ENCODE measurements around the gene TBCK. TPM values are rescaled to one million over a fixed set of nuclear protein-coding genes. Genes with fewer than 3 reads are reported as not detected.

Gene TBCK
- total RNA-seq, 1 donor from 2014 or later: 77.8 TPM

DNA sequence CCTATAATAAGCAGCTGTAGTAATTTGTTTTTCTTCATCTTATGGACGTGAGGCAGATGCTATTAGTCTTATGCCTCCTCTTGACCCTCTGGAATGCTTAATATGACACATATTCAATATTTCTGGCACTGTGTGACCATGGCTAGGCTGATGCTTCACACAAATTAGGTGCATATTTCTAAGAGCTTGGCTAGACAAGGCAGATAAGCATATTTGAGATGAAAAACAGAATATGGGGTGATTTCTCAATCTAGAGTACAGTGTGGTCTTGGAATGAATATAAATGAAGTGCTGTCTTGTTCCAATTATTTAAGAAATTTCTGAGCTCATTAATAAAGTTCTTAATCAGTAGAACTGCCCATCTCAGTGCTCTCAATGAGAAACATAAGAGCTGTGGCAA is 264.5 kb downstream of the TBCK start:
- no peak overlapping the region for H3K4me3 Mint-ChIP-seq (ENCODE audit: low read depth)

DNA sequence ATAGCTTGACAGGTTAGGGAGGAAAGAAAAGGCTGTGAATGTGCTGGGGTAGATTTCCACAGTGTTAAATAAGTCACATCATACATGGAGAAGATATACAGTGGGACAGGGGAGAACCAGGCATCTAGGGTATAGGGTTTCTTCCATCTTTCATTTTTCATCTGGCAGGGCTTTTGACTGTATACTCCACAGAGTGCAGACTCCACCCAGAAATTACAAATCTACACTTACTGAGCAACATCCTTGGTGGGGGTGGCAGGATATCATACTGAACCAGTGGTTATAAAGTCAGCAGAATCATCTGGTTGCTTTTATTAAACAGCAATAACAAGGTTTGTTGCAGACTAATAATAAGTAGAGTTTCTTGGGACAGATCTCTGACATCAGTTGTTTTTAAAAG is 266.5 kb downstream of the TBCK start:
- no peak for DNase-seq (ENCODE audit: low spot score, unreplicated experiment)
- no peaks in the 10 kb centered on the region for H3K9me3 Mint-ChIP-seq (ENCODE audit: low read depth)
- TF ChIP-seq, protein P1, sequence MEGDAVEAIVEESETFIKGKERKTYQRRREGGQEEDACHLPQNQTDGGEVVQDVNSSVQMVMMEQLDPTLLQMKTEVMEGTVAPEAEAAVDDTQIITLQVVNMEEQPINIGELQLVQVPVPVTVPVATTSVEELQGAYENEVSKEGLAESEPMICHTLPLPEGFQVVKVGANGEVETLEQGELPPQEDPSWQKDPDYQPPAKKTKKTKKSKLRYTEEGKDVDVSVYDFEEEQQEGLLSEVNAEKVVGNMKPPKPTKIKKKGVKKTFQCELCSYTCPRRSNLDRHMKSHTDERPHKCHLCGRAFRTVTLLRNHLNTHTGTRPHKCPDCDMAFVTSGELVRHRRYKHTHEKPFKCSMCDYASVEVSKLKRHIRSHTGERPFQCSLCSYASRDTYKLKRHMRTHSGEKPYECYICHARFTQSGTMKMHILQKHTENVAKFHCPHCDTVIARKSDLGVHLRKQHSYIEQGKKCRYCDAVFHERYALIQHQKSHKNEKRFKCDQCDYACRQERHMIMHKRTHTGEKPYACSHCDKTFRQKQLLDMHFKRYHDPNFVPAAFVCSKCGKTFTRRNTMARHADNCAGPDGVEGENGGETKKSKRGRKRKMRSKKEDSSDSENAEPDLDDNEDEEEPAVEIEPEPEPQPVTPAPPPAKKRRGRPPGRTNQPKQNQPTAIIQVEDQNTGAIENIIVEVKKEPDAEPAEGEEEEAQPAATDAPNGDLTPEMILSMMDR (IDR thresholded peaks at IDR 0.05; ENCODE audit: unreplicated experiment): no peak
- H3K36me3 Mint-ChIP-seq (ENCODE audit: insufficient read depth): peaks cover 4% of the 10 kb centered on the region
- H3K27me3 Mint-ChIP-seq: no peaks in the 10 kb centered on the region
- no peak overlapping the region for H3K4me3 Mint-ChIP-seq (ENCODE audit: low read depth)
- H3K27ac Mint-ChIP-seq: no peak overlapping the region
- no peaks in the 10 kb centered on the region for H3K4me1 Mint-ChIP-seq (ENCODE audit: low read depth)

More for the DNA sequence above, 264.5 kb downstream of the TBCK start:
- Mint-ChIP-seq H3K36me3 (ENCODE audit: insufficient read depth) (peaks cover 2% of the 10 kb centered on the region), H3K27ac (no peak overlapping the region), H3K9me3 (ENCODE audit: low read depth) (no peaks in the 10 kb centered on the region), H3K27me3 (no peaks in the 10 kb centered on the region), H3K4me1 (ENCODE audit: low read depth) (no peaks in the 10 kb centered on the region)
- DNase-seq (ENCODE audit: low spot score, unreplicated experiment): no peak
- TF ChIP-seq, protein P1 (IDR thresholded peaks at IDR 0.05; ENCODE audit: unreplicated experiment): no peak

DNA sequence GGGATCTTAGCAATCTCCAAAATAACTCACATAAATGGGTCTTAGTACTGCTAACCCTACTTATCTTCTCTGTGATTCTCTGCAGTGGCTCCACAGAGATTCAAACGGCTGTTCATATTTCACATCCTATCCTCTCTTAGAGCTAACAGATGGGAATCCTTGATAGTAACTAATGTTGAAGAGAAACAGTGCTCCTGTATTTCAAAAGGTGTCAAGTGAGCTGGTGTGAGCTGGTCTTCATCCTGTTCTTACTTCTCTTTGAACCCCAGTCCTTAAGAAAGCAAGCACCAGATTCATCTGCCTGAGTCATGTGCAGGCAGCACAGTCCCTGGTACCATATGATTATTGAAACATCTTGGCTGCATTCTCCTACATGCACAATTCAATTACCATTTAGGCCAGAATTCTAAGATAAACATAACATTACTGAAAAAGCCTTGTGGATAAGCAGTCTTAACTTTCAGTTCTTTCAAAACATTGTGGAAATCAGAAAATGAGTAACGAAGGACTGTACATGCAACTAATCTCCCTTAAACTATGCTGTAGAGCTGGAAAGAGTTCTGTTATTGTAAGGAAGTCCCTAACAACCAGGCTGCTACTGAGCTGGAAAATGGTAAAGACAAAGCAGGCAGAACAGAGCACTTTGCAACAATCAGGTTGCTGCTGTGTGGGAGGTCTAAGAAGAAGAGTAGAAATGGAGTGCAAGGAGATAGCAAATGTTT is 267.6 kb downstream of the TBCK start:
- no peaks in the 10 kb centered on the region for H3K9me3 Mint-ChIP-seq (ENCODE audit: low read depth)
- TF ChIP-seq, protein P1 (IDR thresholded peaks at IDR 0.05; ENCODE audit: unreplicated experiment): no peak
- H3K4me3 Mint-ChIP-seq (ENCODE audit: low read depth): no peak overlapping the region
- no peaks in the 10 kb centered on the region for H3K4me1 Mint-ChIP-seq (ENCODE audit: low read depth)
- DNase-seq (ENCODE audit: low spot score, unreplicated experiment): no peak
- H3K27me3 Mint-ChIP-seq: no peaks in the 10 kb centered on the region
- peaks cover 4% of the 10 kb centered on the region for H3K36me3 Mint-ChIP-seq (ENCODE audit: insufficient read depth)
- no peak overlapping the region for H3K27ac Mint-ChIP-seq

DNA sequence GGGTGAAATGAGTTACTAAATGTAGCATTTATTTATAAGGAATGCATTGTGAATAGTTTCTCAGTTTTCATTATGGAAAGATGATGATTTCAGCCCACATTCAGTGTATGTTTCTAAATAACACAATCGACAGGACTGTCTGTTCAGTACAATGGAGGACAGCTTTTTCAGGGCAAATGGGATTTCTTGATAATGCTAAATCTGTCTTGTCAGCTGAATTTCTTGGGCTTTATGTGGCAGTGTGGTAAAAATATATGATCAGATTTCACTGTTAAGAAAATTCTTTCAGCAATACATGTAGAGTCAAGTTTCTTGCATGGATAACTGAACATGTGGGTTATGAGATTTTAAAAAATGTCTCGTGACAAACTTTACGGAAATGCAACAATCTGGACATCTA is 269.9 kb downstream of the TBCK start:
- TF ChIP-seq, protein P1 (IDR thresholded peaks at IDR 0.05; ENCODE audit: unreplicated experiment): no peak
- Mint-ChIP-seq H3K36me3 (ENCODE audit: insufficient read depth) (peaks cover 4% of the 10 kb centered on the region), H3K27ac (no peak overlapping the region), H3K4me3 (ENCODE audit: low read depth) (no peak overlapping the region), H3K9me3 (ENCODE audit: low read depth) (no peaks in the 10 kb centered on the region), H3K4me1 (ENCODE audit: low read depth) (no peaks in the 10 kb centered on the region), H3K27me3 (no peaks in the 10 kb centered on the region)
- no peak for DNase-seq (ENCODE audit: low spot score, unreplicated experiment)

DNA sequence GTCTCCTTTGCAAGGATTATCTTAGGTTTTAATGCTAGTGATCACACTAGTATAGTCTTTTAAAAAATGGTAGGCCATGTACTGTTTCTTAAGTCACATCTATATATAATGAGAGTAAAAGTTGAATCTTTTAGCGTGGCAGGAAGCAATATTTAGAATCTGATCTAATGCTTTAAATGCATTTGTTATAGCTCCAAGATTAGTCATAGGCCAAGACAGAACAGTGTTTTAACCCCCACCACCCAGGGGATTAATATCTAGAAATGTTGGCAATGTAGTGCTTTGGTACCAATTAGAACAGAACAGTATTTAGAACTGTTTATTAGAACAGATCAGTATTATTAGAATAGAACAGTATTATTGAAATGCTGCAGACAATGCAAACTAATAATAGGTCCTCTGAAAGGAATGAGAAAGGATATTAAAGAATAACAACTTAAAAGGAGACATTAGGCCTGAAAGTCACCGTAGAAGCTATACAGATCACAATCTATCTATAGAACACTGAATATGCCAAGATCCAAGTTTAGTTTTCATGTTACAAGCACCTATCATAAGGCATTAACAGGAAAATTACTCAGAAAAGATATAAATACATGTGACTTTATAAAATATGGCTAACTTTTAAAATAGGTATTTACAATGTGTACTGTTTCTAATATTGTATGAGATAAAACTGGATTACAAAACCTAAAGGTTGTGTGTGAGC is 274.6 kb downstream of the TBCK start:
- no peak overlapping the region for H3K4me3 Mint-ChIP-seq (ENCODE audit: low read depth)
- TF ChIP-seq, protein P1 (IDR thresholded peaks at IDR 0.05; ENCODE audit: unreplicated experiment): no peak
- no peak for DNase-seq (ENCODE audit: low spot score, unreplicated experiment)
- peaks cover 11% of the 10 kb centered on the region for H3K4me1 Mint-ChIP-seq (ENCODE audit: low read depth)
- no peak overlapping the region for H3K27ac Mint-ChIP-seq
- no peaks in the 10 kb centered on the region for H3K27me3 Mint-ChIP-seq
- peaks cover 2% of the 10 kb centered on the region for H3K36me3 Mint-ChIP-seq (ENCODE audit: insufficient read depth)
- H3K9me3 Mint-ChIP-seq (ENCODE audit: low read depth): no peaks in the 10 kb centered on the region

All from progenitor cell of endocrine pancreas (in vitro differentiated cells).